GM18858 (cell line): Measurements from ENCODE around the gene MRPL4.
"Not testable (repeated sequence)": the region's sequence is repeated elsewhere in the genome, so short reads cannot be mapped to it uniquely, and the experiment has no call there.

Experiments used
- ATAC-seq: cut with Tn5 transposase; IDR thresholded peaks from one replicate; pipeline ENCODE4 v1.9.1; 2021; ENCODE audit not compliant: unreplicated experiment

Gene MRPL4

GRCh38 chr19:10228920-10229319 lies 23.1 kb upstream of the MRPL4 start:
- no peak for ATAC-seq

- no peak for ATAC-seq
Observed at GRCh38 chr19:10230173-10230860, 21.7 kb upstream of the MRPL4 start.

GRCh38 chr19:10230861-10231611 lies 21.0 kb upstream of the MRPL4 start, which contains the start of gene S1PR2:
Gene S1PR2 (minus strand): TSS chr19:10231331. CDS start chr19:10224905, 6,426 bp downstream.
- ATAC-seq, result no peak

GRCh38 chr19:10231612-10232228 lies 20.3 kb upstream of the MRPL4 start:
- ATAC-seq, result no peak

- no peak for ATAC-seq
Observed at GRCh38 chr19:10233946-10234345, 18.1 kb upstream of the MRPL4 start.

GRCh38 chr19:10235003-10235402 lies 17.0 kb upstream of the MRPL4 start:
- ATAC-seq, result no peak

- not testable (repeated sequence) for ATAC-seq
Observed at GRCh38 chr19:10235409-10235808, 16.6 kb upstream of the MRPL4 start.

- no peak for ATAC-seq
Observed at GRCh38 chr19:10237702-10238101, 14.3 kb upstream of the MRPL4 start.

GRCh38 chr19:10238172-10238783 lies 13.7 kb upstream of the MRPL4 start:
- ATAC-seq, result no peak

- not testable (repeated sequence) for ATAC-seq
Observed at GRCh38 chr19:10241826-10242449, 10.1 kb upstream of the MRPL4 start.

- no peak for ATAC-seq
Observed at GRCh38 chr19:10243606-10244005, 8.4 kb upstream of the MRPL4 start.

- ATAC-seq, result no peak
Observed at GRCh38 chr19:10245189-10245939, 6.7 kb upstream of the MRPL4 start.

GRCh38 chr19:10246511-10246910 lies 5.5 kb upstream of the MRPL4 start:
- no peak for ATAC-seq

GRCh38 chr19:10252707-10253106 lies 693 bp downstream of the MRPL4 start:
- no peak for ATAC-seq

GRCh38 chr19:10254244-10254643 lies 2.2 kb downstream of the MRPL4 start:
- ATAC-seq, result no peak

- ATAC-seq, result no peak
Observed at GRCh38 chr19:10255358-10255757, 3.3 kb downstream of the MRPL4 start.

- no peak for ATAC-seq
Observed at GRCh38 chr19:10256551-10256950, 4.5 kb downstream of the MRPL4 start.

GRCh38 chr19:10256970-10257615 lies 5.1 kb downstream of the MRPL4 start:
- ATAC-seq, result no peak

- no peak for ATAC-seq
Observed at GRCh38 chr19:10258080-10258710, 6.2 kb downstream of the MRPL4 start.
